BE2C (cell line): Measurements from ENCODE around the gene ARHGAP42.

Source experiments
- DNase-seq: peaks from one replicate; pipeline ENCODE4 v3.0.0-alpha.2; 2020
- H3K27me3 ChIP-seq: fragments of 250-450 bp; sonication (Bioruptor Pico); 2 replicates; pipeline ENCODE4 v1.5.1; 2020; ENCODE audit warnings: mild to moderate bottlenecking
- H3K36me3 ChIP-seq: fragments of 250-450 bp; sonication (Bioruptor Pico); 2 replicates; pipeline ENCODE4 v1.5.1; 2020; ENCODE audit warnings: mild to moderate bottlenecking
- H3K4me1 ChIP-seq: fragments of 250-450 bp; sonication (Bioruptor Pico); 2 replicates; pipeline ENCODE4 v1.5.1; 2020
- H3K4me3 ChIP-seq: 2 replicates; pipeline ENCODE4 v1.5.1; 2011; ENCODE audit warnings: low read depth, low read length
- H3K9me3 ChIP-seq: fragments of 250-450 bp; sonication (Bioruptor Pico); 2 replicates; pipeline ENCODE4 v1.5.1; 2020
- TF ChIP-seq, protein P1 (sequence below): IDR thresholded peaks from 2 replicates; pipeline ENCODE4 v1.5.1; 2012; ENCODE audit warnings: mild to moderate bottlenecking, low read depth, low read length

ARHGAP42 gene

DNA sequence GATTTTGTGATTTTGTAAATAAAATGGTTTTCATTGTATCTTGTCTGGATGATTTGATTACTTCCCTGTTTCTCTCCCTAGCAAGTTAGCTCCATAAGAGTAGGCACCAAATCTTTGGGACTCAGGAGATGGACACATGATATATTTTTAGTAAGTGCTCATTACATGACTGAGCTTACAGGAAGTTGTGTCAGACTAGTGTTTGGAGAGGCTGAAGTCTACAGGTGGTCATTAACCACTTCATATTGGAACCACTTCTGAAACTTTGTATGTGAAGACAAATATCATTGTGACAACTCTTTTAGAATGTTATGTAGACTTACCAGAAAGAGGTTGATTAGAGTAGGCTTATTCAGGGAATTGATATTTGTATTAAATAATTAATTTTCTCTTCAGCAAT is 19.1 kb downstream of the ARHGAP42 start:
- no peak overlapping the region for H3K4me3 ChIP-seq
- H3K9me3 ChIP-seq: no peaks in the 10 kb centered on the region
- no peaks in the 10 kb centered on the region for H3K27me3 ChIP-seq
- H3K36me3 ChIP-seq: no peaks in the 10 kb centered on the region
- no peak for DNase-seq
- H3K4me1 ChIP-seq: peaks cover 5% of the 10 kb centered on the region; the same call in 1 of the 2 replicates
- TF ChIP-seq, protein P1, sequence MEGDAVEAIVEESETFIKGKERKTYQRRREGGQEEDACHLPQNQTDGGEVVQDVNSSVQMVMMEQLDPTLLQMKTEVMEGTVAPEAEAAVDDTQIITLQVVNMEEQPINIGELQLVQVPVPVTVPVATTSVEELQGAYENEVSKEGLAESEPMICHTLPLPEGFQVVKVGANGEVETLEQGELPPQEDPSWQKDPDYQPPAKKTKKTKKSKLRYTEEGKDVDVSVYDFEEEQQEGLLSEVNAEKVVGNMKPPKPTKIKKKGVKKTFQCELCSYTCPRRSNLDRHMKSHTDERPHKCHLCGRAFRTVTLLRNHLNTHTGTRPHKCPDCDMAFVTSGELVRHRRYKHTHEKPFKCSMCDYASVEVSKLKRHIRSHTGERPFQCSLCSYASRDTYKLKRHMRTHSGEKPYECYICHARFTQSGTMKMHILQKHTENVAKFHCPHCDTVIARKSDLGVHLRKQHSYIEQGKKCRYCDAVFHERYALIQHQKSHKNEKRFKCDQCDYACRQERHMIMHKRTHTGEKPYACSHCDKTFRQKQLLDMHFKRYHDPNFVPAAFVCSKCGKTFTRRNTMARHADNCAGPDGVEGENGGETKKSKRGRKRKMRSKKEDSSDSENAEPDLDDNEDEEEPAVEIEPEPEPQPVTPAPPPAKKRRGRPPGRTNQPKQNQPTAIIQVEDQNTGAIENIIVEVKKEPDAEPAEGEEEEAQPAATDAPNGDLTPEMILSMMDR: no peak

DNA sequence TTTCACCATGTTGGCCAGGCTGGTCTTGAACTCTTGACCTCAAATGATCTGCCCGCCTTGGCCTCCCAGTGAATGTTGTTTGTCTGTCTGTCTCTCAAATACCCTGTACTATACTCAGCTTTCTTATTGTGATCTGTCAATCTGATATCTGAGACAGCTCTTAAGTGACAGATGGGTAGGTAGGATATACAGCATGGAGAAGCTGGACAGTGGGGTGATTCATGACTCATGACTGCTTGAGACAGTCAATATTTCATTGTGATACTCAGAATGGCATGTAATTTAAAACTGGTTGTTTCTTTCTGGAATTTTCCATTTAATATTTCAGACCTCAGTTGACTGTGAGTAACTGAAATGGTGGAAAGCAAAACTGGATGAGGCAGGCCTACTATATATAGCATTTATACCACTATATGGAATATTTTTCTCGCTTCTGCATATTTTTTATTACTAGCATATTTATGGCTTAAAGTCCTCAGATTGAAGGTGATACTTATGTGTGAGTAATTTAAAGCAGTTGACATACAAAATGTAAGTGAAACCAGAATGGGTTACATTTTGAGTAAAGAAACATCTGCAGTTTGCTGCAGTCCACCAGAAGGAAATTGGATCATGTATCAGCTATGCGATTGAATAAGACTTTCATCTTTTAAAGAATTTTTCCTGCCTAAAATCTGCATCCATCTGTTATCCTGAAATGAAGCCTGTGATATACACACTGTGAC is 22.3 kb downstream of the ARHGAP42 start:
- Histone ChIP-seq H3K9me3 (no peaks in the 10 kb centered on the region), H3K4me1 (peaks cover 5% of the 10 kb centered on the region), H3K4me3 (no peak overlapping the region), H3K36me3 (no peaks in the 10 kb centered on the region), H3K27me3 (no peaks in the 10 kb centered on the region)
- TF ChIP-seq, protein P1: no peak
- DNase-seq: no peak

DNA sequence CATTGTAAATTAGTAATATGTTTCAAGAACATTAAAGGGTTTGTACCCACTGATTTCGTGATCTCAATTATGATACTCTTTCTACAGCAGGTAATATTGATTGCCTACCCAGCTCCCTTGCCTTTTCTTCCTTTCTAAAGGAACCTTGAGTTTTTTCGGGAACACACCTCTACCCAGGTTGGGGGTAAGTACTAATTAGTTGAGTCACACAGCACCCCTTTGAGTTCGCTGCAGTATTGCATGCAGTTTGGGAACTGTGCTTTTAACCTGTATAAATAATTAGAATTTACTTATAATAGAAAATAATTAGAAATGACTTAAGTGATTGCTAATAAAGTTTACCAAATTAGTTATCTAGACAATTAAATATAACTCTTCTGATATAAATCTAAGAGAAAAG is 24.9 kb downstream of the ARHGAP42 start:
- Histone ChIP-seq H3K4me3 (no peak overlapping the region), H3K9me3 (no peaks in the 10 kb centered on the region), H3K4me1 (peaks cover 5% of the 10 kb centered on the region), H3K36me3 (no peaks in the 10 kb centered on the region), H3K27me3 (no peaks in the 10 kb centered on the region)
- TF ChIP-seq, protein P1: no peak
- DNase-seq: no peak

DNA sequence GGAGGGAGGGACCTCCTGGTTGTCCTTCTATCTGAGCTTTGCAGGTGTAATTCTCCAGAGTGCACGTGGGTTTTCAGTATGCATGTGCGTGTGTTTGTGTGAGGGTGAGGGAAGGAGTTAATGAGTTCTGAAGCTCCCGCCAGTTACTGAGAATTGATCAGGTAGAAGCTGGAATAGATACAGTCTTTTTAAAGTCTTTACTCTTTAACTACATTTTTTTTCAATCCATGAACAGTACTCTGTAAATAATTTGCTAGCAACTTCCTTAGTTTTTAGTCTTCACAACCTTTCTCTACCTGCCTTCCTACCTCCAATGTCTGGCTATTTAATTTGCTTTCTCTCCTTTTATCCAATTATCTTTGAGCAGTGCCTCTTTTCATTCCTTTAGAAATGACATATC is 25.5 kb downstream of the ARHGAP42 start:
- Histone ChIP-seq H3K27me3 (no peaks in the 10 kb centered on the region), H3K9me3 (no peaks in the 10 kb centered on the region), H3K4me3 (no peak overlapping the region), H3K36me3 (no peaks in the 10 kb centered on the region), H3K4me1 (peaks cover 5% of the 10 kb centered on the region)
- no peak for DNase-seq
- TF ChIP-seq, protein P1: no peak

DNA sequence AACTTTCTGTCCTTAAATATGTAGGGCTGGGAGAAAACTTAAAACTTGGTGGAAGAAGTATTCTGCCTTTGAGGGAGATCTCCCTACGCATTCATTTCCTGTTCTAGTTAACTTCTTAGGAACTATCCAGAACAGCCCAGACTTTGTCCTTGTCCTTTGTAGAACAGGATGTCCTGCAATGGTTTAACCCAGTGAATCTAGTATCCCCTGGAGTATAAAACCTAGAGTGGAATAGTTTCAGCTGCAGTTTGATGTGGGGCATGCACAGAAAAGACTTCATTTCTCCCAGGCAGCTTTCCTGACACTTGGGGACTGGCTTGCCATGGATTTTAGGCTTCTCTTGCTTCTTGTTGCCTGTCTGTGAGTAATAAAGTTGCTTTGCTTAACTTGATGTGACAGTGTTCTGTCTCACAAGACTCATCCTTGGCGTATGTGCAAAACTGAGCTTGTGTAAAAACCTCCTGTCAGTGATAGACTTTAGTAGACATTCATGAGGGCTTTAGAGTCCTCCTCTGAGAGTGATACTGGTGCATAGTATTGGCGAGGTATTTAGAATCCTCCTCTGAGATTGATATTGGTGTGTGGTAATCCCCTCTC is 28.2 kb downstream of the ARHGAP42 start:
- H3K4me1 ChIP-seq: peaks cover 19% of the 10 kb centered on the region
- H3K9me3 ChIP-seq: no peaks in the 10 kb centered on the region
- no peak for DNase-seq
- H3K4me3 ChIP-seq: no peak overlapping the region
- no peaks in the 10 kb centered on the region for H3K27me3 ChIP-seq
- TF ChIP-seq, protein P1: no peak
- H3K36me3 ChIP-seq: no peaks in the 10 kb centered on the region

DNA sequence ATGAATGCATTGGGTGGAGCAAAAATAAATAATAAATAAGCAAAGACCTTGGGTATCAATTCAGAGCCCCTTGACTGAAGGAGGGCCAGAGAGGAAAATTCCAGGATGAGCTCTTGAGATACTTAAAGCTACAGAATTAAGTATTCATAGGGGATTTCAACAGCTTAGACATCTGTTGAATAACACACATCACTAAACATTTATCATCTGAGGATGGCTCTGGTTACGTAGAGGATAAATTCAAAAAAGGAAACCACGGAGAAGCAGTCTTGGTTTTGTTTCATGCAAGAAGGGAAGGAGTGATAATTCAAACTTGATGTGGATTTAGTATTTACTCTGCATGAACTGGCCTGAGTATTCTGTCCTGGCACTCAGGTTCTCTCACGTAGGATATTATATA is 29.8 kb downstream of the ARHGAP42 start:
- TF ChIP-seq, protein P1: no peak
- H3K9me3 ChIP-seq: no peaks in the 10 kb centered on the region
- H3K36me3 ChIP-seq: no peaks in the 10 kb centered on the region
- peaks cover 24% of the 10 kb centered on the region for H3K4me1 ChIP-seq
- no peak overlapping the region for H3K4me3 ChIP-seq
- H3K27me3 ChIP-seq: no peaks in the 10 kb centered on the region
- no peak for DNase-seq
